ENCODE measurements around the gene CXCL13. TPM values are rescaled to one million over a fixed set of nuclear protein-coding genes. Genes with fewer than 3 reads are reported as not detected.
"Not testable (repeated sequence)": the region's sequence is repeated elsewhere in the genome, so short reads cannot be mapped to it uniquely, and the experiment has no call there.

Gene CXCL13
- polyA plus RNA-seq, 4 donors: 0.33 to 0.92 (median 0.63) TPM

- DNase-seq (ENCODE audit: low read depth in 4 of 4, low spot score in 2 of 4): no peak
Observed at GRCh38 chr4:77600521-77601451, 4.8 kb upstream of the CXCL13 start.

GRCh38 chr4:77601614-77602187 lies 3.9 kb upstream of the CXCL13 start:
- DNase-seq (ENCODE audit: low read depth in 4 of 4, low spot score in 2 of 4): no peak

- DNase-seq (ENCODE audit: low read depth in 4 of 4, low spot score in 2 of 4): no peak
Observed at GRCh38 chr4:77613267-77613666, 7.6 kb downstream of the CXCL13 start.

- no peak for DNase-seq (ENCODE audit: low read depth in 4 of 4, low spot score in 2 of 4)
Observed at GRCh38 chr4:77615153-77615552, 9.5 kb downstream of the CXCL13 start.

GRCh38 chr4:77617203-77617602 lies 11.6 kb downstream of the CXCL13 start:
- no peak for DNase-seq (ENCODE audit: low read depth in 4 of 4, low spot score in 2 of 4)

- peak; percentile 37 to 66 (median 45) for DNase-seq (ENCODE audit: low read depth in 4 of 4, low spot score in 2 of 4)
Observed at GRCh38 chr4:77618383-77619241, 13.0 kb downstream of the CXCL13 start.

GRCh38 chr4:77619408-77619807 lies 13.8 kb downstream of the CXCL13 start:
- DNase-seq (ENCODE audit: low read depth in 4 of 4, low spot score in 2 of 4): no peak

GRCh38 chr4:77621254-77621653 lies 15.6 kb downstream of the CXCL13 start:
- no peak for DNase-seq (ENCODE audit: low read depth in 4 of 4, low spot score in 2 of 4)

GRCh38 chr4:77623091-77623490 lies 17.5 kb downstream of the CXCL13 start:
- DNase-seq (ENCODE audit: low read depth in 4 of 4, low spot score in 2 of 4): no peak

GRCh38 chr4:77624213-77624612 lies 18.6 kb downstream of the CXCL13 start:
- no peak for DNase-seq (ENCODE audit: low read depth in 4 of 4, low spot score in 2 of 4)

- DNase-seq (ENCODE audit: low read depth in 4 of 4, low spot score in 2 of 4): no peak
Observed at GRCh38 chr4:77625485-77625884, 19.9 kb downstream of the CXCL13 start.

GRCh38 chr4:77629885-77630284 lies 24.3 kb downstream of the CXCL13 start:
- no peak for DNase-seq (ENCODE audit: low read depth in 4 of 4, low spot score in 2 of 4)

GRCh38 chr4:77631276-77631675 lies 25.7 kb downstream of the CXCL13 start:
- DNase-seq (ENCODE audit: low read depth in 4 of 4, low spot score in 2 of 4): no peak

GRCh38 chr4:77634132-77634785 lies 28.6 kb downstream of the CXCL13 start:
- no peak for DNase-seq (ENCODE audit: low read depth in 4 of 4, low spot score in 2 of 4)

- DNase-seq (ENCODE audit: low read depth in 4 of 4, low spot score in 2 of 4): no peak
Observed at GRCh38 chr4:77635246-77635645, 29.6 kb downstream of the CXCL13 start.

- DNase-seq (ENCODE audit: low read depth in 4 of 4, low spot score in 2 of 4): no peak
Observed at GRCh38 chr4:77635876-77636275, 30.3 kb downstream of the CXCL13 start.

- DNase-seq (ENCODE audit: low read depth in 4 of 4, low spot score in 2 of 4): no peak
Observed at GRCh38 chr4:77636902-77637301, 31.3 kb downstream of the CXCL13 start.

GRCh38 chr4:77644069-77644468 lies 38.4 kb downstream of the CXCL13 start:
- DNase-seq (ENCODE audit: low read depth in 4 of 4, low spot score in 2 of 4): not testable (repeated sequence)

- no peak for DNase-seq (ENCODE audit: low read depth in 4 of 4, low spot score in 2 of 4)
Observed at GRCh38 chr4:77650787-77651186, 45.2 kb downstream of the CXCL13 start.

- no peak for DNase-seq (ENCODE audit: low read depth in 4 of 4, low spot score in 2 of 4)
Observed at GRCh38 chr4:77651820-77652219, 46.2 kb downstream of the CXCL13 start.
